Embryonic facial prominence (tissue), 1 donor: Measurements from ENCODE around the gene DNM1.
A peak's percentile ranks its signal among the peaks of the same experiment; 100 is the strongest.

Experiments used
- DNase-seq: peaks from one replicate; pipeline ENCODE4 v3.0.0-alpha.2; 2016; ENCODE audit errors: extremely low spot score

Gene DNM1

DNA sequence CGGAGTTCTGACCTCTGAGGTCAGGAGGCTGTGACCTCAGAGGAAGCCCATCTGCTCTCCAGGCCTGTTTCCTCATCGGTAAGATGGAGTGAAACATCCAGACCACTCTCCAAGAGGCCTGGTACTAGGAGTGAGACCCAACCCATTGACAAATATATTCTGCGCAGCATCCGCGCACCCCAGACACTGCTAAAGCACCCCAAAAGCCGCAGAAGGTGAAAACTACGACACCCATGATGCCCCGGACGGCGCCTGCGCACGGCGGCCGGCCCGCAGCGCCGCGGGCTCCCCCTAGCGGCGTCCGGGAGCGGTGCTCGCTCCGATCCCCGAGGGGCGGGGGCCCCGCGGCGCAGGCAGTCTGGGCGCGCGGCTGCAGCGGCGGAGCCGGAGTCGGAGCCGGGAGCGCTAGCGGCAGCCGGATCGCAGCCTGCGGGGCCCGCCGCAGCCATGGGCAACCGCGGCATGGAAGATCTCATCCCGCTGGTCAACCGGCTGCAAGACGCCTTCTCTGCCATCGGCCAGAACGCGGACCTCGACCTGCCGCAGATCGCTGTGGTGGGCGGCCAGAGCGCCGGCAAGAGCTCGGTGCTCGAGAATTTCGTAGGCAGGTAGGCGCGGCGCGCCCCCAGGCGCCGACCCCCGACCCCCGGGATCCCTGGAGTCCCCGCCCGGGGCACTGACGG lies at the start of gene DNM1:
DNM1 (plus strand) TSS at position 356 of the 683 bp plus-strand sequence; CDS start at position 448, 92 bp downstream.
- DNase-seq: no peak

DNA sequence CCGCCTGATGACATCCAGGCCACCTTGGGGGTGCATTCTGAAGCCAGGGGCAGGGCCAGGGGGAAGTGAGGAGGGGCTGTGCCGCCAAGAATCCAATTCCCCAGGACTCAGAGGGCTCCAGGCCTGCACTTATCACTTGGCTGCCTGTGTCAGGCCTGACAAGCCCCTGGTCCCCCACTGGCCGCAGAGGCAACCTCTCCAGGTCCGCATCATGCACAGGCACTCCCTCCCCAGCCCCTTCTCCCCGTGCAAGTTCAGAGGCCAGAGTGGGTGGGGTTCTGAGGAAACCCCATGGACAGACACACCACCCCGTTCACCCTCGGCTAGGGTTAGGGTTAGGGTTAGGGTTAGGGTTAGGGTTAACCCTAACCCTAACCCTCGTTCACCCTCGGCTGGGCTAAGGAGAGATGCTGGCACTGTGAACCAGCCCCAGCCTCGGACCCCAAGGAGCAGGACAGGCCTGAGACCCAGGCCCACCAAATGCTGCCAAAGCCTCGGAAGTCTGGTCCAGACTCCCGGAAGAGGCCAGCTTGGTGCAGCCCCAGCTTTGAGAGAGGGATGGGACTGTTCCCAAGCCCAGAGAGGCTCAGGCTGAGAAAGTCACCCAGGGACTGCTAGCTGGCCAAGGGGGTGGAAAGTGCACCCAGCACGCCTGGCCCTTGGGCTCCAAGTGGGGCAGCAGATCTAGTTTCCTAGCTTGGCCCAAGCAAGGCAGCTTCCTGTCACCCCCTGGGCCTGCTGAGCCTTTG lies 49.1 kb upstream of the DNM1 start:
- no peak for DNase-seq

DNA sequence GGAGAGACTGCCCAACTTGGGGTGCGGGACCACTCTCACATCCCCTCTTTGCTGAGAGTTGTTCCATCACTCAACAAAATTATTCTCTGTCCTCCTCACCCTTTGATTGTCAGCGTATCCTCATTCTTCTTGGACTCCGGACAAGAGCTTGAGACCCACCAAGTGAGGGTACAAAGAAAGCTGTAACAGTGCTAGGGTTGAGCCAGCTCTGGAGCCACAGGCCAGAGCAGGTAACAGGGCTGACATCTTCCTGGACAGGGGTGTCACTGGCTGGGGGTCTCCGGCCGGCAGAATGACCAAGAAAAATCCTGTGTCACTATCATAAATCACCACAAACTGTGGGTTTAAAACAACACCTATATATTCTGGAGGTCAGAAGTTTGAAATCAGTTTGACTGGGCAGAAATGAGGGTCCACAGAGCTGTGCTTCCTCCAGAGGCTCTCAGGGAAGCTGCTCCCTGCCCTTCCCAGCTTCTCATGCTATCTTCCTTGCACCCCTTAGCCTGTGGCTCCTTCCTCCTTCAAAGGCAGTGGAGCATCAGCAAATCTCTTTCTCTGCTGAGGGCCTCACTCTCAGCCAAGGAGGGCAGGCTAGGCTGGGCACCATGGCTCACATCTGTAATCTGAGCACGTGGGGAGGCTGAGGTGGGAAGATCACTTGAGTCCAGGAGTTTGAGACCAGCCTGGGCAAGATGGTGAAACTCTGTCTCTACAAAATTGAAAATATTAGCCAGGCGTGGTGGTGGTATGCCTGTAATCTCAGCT lies 47.3 kb upstream of the DNM1 start:
- no peak for DNase-seq

DNA sequence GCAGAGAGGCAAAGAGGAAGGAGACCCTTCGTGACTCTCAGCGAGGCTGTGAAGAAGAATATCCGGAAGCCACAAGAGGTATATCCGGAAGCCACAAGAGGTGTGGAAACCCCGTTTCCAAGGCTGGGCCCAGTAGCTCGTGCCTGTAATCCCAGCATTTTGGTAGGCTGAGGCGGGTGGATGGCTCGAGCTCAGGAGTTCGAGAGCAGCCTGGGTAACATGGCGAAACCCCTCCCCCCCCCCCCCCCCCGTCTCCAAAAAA lies 43.7 kb upstream of the DNM1 start:
- DNase-seq: no peak

DNA sequence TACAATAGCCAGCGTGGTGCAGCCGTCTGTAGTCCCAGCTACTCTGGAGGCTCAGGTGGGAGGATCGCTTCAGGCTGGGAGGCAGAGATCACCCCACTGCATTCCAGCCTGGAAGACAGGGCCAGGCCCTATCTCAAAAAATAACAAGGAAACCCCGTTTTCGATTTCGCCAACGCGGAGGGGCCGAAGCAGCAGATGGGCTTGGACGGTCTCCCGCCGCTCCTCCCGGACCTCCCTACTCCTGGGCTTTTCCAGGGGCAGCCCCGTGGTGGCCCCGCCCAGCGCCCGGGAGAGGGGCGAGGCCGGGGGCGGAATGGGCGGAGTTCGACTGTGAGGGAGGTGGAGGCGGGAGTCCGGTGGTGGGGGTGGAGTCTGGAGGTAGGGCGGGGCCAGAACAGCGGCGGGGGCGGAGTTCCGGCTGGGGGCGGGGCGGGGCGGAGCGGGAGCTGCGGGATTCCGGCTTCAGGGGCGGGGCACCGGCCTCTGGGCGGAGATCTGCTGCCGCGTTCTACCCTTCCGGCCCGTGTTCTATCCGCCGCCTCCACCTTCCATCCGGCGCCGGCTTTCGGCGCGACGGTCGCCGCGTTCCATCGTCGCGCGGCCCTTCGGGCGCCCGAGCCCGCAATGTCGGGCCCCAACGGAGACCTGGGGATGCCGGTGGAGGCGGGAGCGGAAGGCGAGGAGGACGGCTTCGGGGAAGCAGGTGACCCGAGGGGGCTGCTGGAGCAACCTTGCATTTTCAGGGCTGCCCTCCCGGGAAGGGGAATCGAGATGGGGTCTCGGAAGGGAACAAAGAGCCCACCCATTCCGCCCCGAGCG lies 43.2 kb upstream of the DNM1 start, which contains the start of gene BBLN:
BBLN (plus strand) TSS at position 482 of the 819 bp plus-strand sequence; CDS start at position 625, 143 bp downstream.
- peak; percentile 90 for DNase-seq

DNA sequence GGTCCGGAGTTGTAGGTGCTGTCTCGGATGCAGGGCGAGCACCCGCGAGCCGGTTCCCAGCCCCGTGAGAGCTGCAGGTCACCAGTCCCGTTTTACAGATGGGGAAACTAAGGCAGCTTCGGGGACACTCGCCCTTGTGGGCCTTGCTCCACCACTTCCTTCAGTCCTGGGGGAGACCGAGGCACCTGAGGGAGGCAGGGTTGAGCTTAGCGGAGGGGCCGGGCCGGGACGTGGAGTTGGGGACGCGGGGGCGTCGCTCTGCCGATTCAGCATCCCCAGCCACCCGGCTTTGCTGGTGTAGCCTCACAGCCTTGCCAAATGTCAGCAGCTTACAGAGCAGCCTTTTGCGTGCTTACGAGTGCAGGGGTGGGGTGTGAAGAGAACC lies 42.6 kb upstream of the DNM1 start:
- no peak for DNase-seq

DNA sequence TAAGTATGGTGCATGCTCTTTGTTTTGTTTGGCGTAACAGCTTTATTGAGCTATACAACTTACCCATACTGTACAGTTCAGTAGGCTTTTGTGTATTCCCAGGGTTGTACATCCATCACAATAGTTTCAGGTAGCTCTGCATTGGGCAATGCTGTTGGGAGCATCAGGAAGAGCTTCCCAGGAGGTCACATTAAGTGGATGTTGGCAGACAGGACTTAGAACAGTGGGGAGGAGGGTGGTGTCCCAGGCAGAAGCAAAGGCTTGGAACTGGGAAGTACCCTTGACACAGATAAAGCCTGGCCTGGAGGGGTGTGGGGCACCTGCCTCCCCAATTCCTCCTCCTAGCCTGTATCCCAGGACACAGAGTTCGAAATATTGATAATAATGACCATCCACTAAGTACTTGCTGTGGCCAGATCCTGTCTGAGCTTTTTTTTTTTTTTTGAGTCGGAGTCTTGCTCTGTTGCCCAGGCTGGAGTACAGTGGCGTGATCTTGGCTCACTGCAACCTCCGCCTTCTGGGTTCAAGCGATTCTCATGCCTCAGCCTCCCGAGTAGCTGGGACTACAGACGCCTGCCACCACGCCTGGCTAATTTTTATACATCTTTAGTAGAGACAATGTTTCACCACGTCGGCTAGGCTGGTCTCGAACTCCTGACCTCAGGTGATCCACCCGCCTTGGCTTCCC lies 41.8 kb upstream of the DNM1 start:
- DNase-seq: no peak

DNA sequence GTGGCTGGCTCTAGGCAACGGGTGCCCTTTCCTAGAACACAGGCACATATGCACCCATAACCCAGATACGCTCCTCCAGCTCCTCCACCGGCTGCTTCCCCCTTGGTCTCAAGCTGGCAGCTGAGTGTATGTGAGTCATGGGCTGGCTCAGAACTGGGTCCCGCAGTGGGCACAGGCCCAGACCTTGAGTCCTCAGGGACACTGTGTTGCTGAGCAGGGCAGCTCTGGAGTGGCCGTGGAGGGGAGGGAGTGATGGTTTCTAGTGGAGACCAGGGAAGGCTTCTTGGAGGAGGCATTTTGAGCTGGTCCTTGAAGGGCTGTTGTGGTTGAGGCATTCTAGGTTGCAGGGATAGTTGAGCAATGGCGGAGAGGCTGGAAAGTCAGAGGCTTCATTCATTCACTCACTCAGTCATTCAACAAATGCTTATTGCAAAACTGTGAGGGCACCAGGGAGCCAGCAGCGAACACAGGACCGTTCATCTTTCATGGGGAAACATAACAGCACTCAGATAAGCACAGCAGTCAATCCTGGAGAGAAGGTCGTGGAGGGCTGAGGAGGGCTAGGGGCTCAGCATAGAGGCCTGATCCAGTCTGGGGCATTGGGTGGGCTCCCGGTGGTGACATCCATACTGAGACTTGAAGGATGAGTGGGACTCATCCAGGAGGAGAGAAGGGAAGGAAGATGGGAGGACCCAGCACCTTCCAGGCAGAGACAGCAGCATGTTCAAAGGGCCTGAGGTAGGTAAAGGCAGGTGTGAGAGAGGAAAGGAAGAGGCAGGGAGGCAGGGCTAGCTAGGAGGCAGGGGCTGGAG lies 40.8 kb upstream of the DNM1 start:
- no peak for DNase-seq

DNA sequence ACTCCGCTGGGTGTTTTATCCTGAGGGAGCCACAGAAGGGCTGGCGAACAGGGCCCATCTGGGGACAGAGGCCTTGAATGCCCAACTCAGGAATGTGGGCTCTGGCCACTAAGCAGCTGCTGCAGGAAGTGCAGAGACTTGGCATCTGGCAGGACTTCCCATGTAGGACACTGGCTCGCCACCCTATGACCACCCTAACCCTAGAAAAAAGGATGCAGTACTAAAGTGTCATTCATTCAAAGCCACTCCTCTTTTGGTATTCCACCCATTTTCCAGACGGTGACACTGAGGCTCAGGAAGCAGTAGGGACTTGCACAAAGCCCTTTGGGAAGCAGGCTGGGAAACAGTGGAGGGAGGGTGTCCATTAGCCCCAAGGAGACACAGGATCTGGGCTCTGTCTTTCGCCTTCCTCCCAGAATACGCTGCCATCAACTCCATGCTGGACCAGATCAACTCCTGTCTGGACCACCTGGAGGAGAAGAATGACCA lies 40.1 kb upstream of the DNM1 start:
- DNase-seq: no peak

DNA sequence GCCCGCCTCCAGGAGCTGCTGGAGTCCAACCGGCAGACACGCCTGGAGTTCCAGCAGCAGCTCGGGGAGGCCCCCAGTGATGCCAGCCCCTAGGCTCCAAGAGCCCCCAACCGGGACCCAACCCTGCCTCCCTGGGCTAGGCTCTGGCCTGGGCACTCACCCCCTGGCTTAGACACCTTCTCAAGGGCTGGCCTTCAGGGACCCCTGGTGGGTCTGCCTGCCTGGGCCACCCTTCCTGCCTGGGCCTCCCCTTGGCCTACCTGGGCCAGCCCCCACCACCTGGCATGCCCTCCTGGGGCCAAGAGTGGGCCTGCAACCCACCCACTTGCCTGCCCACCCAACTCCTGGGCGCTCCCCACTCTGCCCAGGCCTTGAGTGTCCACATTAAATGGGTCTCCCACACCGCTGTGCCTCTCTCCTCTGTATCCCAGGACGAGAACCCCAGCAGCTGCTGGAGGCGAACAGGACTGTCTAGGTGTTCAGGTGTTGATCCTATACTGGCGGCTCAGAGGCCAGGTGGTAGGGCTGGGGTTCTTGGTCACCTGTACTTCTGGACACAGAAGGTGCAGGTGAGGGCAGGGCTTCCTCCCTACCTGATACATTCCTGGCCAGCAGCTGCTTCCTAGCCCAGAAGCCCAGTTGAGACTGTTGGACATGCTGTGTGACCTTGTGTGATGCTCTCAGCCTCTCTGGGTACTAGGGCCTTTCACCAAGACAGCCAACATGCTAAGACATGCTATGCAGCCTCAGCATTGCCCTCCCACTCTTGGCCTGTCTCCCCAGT lies 39.5 kb upstream of the DNM1 start:
- no peak for DNase-seq

DNA sequence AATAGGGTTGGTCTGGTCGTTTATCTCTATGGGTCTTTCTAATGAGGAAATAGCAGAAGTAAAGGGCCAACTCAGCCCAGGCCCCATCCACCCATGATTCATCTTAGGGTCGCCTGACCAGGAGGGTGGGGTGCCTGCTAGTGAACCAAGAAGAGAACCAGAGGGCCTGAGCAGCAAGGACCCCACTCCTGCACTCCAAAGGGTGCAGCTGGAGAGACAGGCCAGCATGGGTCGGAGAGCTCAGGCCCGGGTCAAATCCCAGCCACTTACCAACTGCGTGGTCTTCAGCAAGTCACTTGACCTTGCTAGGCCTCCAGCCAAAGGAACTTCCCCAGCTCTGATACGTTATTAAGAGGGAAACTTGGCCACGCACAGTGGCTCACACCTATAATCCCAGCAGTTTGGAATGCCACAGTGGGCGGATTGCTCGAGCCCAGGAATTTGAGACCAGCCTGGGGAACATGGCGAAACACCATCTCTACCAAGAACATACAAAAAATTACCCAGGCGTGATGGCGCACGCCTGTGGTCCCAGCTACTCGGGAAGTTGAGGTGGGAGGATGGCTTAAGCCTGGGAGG lies 38.8 kb upstream of the DNM1 start:
- DNase-seq: no peak

DNA sequence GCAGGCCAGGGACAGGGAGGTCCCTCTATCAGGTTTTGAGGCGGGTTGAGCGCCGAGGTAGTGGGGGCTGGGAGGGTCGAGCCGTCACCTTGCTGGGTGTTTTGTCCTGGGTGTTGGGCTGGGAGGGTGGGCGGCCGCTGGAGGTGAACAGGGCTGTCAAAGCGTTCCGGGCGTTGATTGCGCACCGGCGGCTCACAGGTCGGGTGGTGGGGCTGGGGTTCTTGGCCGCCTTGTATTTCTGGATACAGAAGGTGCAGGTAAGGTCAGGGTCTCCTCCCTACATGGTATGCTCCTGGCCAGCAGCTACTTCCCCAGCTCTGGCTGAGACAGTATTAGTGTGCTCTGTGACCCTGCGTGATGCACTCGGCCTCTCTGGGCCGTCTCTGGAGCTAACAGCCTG lies 37.0 kb upstream of the DNM1 start:
- DNase-seq: no peak

DNA sequence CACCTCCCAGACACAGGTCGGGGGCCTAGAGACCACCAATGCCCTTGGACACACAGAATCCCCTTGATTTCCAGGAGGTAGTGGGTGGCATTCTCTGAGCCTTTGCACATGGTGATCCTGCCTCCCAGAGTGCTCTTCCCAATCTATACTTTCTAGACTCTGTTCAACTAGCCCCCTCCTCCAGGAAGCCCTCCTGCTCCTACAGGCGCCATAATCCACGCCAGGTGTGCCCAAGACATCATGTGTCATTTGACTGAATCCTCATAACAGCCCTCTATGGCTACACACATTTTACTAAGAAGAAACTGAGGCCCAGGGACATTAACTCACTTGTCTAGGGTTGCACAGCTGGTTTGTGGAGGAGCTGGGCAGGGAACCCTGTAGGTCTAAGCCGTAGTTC lies 36.0 kb upstream of the DNM1 start:
- DNase-seq: no peak

DNA sequence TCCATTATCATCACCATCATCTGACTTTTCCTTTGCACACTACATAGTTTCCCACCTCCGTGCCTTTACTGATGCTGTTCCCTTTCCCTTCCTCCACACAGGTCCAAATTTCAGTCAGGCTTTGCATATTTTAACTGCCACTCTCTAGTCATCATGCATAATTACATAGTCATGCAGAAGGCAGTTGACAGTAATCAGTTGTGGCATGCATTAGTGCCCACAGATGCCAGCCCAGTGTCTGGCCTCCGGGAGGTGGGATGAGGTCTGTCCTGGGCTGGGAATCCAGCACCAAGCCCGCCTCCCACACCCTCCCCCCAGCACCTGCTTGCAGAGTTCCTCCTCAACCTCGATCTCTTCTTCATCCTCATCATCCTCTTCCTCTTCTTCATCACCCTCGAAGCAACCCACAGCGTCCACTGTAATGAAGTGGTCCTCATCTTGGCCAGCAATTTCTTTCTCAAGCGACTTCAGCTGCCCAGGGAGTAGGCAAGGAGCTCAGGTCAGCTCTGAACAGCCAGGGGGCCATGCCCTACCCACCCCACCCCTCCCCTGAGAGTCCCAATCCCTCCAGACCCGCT lies 34.4 kb upstream of the DNM1 start:
- no peak for DNase-seq

DNA sequence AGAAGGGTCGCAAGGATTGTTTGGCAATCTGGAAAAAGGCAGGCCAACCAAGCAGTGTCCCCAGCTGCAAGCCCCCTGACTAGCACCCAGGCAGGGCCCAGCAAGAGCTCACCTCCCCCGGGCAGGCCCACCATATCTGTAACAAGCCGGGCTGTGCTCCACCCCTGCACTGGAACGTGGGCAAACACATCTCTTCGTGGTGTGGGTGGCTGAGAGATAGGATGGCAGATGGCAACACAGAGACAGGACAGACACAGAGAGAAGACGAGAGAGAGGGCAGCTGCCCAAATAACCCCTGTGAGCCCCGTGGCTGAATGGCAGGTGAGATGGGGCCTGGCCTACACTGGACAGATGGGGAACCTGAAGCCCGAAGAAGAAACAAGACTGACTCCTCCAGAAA lies 33.7 kb upstream of the DNM1 start:
- no peak for DNase-seq

DNA sequence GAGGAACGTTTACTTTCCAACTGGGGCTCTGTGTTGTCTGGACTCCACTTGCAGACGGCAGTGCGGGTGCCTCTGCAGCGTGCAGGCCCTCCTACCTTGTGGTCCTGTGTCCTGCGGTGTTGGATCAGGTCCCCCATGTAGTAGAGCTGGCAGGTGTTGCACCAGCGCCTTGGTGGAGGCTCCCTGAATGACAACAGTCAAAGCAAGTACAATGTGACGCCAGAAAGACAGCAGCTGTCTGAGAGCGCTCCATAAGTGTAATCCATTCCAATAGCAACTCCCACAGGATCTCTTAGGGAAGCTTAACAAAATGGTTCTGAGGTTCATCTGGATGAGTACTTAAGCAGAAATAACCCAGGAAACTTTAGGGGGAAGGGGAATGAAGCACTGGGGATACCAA lies 33.3 kb upstream of the DNM1 start:
- DNase-seq: no peak

DNA sequence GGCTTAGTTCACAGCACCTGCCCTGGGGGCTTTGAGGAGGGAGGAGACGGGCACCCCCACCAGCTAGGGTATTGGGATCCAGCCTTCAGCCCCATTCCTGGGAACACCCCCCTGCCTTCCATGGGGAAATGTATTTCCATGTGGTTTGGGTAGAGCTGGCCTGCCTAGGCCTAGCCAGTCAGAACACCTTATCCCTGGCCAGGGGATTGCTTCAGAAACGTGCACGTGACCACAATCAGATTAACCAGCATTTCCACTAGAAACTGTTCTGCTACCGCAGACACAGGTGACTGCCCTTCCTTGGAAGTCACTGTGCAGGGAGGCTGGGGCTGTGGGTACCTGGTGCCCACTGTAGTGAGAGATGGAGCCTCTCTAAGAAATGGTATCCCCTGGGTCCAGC lies 29.1 kb upstream of the DNM1 start:
- no peak for DNase-seq

DNA sequence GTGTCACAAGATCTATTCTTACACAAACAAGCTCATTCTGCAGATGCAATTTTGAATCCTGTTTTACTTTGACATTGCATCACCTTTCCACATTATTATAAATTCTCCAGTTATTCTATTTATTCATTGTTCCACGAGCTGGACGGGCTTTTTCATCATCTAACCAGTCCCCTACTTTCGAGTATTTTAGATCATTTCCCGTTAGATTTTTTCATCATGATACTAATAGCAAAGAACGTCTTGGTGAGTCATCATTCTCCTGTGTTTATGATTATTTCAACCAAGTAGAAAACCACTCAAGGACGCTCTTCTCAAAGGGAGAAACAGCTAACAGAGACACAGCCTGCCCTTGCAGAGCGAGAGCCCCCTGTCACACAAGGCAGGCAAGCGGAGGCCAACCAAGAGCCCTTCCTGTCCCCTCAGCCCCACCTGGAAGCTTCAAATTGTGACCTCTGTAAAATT lies 28.0 kb upstream of the DNM1 start:
- no peak for DNase-seq

DNA sequence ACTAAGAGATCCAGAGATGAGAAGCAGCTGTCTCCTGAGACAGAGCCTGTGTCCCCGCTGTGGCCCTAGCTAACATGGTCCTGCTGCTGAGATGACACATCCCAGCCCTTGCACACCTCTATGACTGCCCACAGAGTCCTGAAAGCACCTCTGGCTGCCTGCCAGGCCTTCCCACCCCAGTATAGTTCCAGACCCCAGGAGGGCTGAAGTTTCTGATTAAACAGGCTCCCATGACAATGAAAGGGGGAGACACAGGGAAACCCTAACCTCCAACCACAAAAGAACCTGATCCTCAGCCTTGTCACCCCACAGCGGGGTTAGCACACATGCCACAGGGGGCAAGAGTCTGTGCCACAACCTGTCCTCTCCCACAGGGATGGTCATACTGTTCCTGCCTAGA lies 27.5 kb upstream of the DNM1 start:
- DNase-seq: no peak
